Superior temporal gyrus (tissue), 1 donor: ENCODE results near the gene GPR35.

ENCODE experiments used
- DNase-seq: peaks from one replicate; pipeline ENCODE4 v3.0.0-alpha.2; 2016; ENCODE audit errors: extremely low spot score

GPR35 gene

DNA sequence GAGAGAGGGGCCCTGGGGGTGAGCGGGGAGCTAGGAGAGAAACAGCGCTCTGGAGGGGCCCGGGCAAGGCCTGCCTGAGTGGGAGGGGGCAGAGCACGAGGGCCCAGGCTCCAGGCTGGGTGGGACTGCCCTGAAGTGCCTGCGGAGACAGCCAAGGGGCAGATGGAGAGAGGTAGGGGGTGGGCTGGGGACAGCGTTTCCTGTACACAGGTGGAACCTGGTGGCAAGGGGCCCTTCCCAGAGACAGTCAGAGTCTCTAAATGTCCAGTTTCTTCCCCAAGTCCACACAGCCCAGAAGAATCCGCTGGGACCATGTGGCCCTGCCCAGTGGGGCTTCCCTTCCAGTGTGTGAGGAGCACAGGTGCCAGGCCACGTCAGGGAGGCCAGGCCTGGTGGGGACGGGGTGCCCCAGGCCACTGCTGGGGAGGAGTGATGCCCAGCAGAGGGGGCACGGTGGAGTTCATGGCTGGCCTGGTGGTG, 1.7 kb upstream of the GPR35 start:
- no peak for DNase-seq

DNA sequence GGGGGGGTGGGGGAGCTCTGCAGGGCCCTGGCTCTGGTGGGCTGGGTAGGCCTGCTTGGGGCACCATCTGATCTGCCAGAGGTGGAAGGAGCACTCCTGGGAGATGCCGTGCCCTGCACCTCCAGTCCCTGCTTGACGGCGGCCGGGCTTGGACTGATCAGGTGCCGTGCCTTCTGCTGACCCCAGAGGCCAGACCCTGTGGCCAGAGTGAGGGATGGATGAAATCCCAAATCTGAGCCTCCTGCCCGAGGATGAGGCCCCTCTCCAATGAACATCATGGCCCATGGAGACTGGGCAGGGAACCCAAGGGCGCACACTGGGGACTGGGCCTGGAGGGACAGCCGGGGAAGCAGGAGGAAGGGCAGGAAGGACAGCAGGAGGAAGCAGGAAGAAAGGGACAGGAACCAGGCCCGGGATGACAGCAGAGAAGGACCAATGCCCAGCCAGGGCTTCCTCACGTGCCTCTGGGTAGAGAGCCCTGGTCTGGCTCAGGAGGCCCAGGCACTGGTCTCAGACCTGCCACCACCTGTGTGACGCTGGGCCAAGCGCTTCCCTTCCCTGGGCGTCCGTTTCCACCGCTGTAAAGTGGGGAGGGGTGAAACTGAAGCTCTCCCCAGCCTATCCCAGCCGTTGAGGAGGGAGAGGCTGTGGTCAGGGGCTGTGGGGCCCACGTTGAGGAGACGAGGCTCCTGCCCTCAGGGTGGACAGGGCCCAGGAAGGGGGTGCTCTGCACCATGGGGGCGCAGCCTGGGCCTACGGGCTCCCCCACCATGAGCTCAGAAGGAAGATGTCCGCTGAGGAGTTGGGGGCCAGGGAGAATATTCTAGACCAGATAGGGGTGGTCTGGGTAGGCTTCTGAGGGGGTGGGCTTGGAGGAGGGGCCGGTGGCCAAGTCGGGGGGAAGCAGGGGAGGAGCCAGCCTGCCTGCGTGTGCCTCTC, 1.0 kb upstream of the GPR35 start:
- no peak for DNase-seq

DNA sequence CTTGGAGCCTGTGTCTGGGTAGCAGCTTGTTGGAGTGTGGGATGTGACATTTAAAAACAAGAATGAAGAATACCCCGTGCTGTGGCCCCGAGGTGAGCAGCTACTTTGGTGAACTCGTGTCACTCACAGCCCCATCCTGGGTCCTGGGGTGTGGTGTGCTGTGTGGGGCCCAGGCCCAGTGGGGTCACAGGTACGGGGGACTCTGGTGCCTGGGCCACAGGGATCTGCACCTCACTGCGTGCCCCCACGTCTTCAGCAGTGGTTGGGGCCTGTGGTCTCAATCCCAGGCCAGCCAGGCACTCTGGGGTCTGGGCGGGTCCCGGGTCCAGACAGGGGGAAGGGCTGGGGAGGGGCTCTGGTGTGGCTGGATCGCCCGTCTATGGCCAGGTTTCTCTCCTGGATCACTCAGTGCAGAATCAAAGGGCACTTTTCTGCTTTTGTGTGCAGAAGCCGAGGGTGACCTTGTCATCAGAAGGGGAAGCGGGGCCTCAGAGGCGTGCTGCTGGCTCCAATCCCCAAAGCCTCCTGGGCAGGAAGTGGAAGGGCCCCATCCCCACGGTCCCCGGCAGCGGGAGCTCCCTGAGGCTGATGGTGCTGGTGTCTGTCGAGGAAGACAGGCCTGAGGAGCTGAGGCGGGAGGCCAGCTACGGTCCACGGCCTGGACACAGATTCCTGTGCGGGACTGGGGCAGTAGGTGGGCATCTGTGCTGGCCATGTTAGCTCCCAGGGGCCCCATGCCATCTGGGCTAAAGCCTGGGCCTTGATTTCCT, 1.4 kb downstream of the GPR35 start:
- DNase-seq: no peak

DNA sequence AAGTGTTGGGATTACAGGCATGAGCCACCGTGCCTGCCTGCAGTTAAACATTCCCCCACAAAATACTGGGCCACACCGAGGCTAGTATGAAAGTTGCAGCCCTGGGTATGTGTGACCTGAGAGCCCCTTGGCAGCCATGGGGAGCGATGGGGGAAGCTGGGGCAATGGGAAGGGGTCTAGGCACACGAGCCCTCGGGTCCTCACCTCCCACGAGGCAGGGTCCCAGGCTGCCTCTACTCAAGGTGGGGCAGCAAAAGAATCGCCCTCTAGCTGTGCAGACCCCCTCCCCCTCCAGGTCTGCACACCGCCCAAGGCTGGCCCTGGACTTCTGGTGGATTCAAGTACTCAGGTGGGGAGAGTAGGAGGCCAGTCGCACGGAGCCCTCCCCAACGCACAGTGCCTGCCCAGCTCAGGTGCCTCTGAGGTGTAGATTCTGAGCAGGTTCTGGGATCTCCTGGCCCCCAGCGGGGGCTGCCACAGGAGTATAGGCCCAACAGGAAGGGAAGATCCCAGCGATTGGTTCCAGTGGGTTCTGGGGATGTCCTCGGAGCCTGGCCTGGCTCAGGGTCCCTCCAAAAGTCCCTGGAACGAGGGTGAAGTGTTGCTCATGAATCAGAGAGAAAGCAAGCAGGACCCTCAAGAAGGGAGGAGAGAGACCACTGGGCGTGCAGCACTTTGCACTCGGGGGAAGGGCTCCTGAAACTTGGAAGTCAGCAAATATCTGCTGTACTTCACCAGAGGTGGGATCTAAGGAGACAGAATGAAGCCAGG, 2.6 kb downstream of the GPR35 start:
- no peak for DNase-seq

DNA sequence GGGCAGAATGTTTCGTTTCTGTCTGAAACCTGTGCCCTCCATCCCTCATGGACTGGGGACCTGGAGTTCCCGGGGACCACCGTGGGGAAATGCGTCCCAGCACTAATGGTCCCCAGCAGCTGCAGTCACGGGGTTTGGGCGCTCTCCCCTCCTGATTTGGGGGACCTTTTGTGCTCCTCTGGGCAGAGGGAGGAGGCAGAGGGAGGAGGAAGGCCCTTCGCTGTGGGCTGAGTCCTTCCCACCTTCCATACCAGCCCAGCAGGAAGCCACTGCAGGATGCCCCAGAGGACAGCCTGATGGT, 3.2 kb downstream of the GPR35 start:
- no peak for DNase-seq

DNA sequence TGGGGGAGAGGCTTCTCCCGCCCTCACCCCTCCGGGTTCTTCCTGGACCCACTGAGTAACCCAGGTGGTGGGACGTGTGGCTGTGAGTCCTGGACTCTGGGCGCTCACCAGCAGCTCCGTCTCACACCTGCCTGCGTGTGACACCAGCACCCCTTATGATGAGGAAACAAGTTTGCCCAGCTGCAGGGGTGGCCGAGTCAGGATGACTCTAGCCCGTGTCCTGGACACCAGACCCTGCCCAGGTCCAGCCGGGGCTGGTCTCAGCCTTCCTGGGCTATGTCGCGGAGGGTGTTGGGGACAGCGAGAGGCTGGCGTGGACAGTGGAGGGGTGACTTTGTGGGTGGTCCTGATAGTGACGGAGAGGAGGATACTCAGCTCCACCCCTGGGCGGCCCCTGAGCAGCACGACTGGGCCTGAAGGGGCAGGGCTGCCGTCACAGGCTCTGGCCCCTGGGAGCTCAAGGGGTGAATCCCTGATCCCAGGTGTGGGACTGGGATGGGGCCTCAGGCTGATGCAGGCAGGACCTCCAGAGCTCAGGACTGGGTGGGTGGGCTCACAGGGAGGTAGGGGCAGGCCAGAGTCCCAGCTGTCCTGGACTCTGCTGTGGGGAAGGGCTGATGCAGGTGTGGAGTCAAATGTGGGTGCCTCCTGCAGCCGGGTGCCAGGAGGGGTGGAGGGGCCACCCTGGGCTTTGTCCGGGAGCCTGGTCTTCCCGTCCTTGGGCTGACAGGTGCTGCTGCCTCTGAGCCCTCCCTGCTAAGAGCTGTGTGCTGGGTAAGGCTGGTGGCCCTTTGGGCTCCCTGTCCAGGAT, 3.7 kb downstream of the GPR35 start:
- no peak for DNase-seq

DNA sequence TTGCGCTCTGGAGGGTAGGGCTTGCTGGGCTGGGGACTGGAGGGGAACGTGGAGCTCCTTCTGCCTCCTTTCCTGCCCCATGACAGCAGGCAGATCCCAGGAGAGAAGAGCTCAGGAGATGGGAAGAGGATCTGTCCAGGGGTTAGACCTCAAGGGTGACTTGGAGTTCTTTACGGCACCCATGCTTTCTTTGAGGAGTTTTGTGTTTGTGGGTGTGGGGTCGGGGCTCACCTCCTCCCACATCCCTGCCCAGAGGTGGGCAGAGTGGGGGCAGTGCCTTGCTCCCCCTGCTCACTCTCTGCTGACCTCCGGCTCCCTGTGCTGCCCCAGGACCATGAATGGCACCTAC, 4.3 kb downstream of the GPR35 start:
- no peak for DNase-seq

DNA sequence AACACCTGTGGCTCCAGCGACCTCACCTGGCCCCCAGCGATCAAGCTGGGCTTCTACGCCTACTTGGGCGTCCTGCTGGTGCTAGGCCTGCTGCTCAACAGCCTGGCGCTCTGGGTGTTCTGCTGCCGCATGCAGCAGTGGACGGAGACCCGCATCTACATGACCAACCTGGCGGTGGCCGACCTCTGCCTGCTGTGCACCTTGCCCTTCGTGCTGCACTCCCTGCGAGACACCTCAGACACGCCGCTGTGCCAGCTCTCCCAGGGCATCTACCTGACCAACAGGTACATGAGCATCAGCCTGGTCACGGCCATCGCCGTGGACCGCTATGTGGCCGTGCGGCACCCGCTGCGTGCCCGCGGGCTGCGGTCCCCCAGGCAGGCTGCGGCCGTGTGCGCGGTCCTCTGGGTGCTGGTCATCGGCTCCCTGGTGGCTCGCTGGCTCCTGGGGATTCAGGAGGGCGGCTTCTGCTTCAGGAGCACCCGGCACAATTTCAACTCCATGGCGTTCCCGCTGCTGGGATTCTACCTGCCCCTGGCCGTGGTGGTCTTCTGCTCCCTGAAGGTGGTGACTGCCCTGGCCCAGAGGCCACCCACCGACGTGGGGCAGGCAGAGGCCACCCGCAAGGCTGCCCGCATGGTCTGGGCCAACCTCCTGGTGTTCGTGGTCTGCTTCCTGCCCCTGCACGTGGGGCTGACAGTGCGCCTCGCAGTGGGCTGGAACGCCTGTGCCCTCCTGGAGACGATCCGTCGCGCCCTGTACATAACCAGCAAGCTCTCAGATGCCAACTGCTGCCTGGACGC, 4.9 kb downstream of the GPR35 start:
- DNase-seq: no peak

DNA sequence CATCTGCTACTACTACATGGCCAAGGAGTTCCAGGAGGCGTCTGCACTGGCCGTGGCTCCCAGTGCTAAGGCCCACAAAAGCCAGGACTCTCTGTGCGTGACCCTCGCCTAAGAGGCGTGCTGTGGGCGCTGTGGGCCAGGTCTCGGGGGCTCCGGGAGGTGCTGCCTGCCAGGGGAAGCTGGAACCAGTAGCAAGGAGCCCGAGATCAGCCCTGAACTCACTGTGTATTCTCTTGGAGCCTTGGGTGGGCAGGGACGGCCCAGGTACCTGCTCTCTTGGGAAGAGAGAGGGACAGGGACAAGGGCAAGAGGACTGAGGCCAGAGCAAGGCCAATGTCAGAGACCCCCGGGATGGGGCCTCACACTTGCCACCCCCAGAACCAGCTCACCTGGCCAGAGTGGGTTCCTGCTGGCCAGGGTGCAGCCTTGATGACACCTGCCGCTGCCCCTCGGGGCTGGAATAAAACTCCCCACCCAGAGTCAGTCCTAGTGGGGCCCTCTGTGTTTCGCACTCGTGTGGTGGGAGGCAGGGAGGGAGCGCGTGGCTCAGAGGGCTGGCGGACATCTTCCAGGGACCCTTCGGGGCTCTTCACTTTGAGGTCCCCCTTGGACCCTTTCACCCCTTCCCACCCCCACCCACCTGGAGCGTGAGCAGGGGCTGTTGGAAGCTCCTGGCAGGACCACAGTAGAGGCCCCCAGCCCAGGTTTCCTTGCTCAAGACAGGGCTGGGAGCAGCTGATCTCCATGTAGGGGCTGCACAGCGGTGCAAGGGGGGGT, 5.7 kb downstream of the GPR35 start:
- DNase-seq: no peak

DNA sequence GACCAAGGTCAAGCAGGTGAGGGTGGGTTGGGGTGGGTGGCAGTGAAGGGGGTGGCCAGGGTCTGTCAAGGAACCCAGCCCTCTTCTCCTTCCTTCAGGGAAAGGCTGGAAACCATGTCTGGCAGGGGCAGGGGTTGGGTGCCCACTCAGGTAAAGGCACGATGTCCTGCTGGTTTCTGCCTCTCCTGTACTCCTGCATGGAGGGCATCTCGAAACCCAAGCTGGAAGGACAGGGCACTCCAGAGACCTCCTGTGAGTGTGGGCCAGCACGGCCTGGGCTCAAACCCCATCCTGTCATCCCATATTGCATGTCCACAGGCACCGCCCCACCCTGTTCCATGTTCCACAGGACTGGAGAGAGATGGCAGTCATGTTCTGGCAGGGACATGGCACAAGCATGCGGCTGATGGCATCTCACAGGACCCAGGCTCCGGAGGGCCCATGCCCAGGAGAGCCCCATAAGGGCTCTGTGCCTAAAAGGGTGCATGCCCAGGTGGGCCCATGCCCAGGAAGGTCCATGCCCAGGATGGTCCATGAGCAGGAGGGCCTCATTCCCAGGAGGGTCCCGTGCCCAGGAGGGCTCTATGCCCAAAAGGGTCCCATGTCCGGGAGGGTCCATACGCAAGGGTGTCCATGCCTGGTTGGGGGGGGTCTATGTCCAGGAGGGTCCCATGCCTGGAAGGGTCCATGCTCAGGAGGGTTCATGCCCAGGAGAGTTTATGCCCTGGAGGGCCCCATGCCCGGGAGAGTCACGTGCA, 6.4 kb downstream of the GPR35 start:
- no peak for DNase-seq

DNA sequence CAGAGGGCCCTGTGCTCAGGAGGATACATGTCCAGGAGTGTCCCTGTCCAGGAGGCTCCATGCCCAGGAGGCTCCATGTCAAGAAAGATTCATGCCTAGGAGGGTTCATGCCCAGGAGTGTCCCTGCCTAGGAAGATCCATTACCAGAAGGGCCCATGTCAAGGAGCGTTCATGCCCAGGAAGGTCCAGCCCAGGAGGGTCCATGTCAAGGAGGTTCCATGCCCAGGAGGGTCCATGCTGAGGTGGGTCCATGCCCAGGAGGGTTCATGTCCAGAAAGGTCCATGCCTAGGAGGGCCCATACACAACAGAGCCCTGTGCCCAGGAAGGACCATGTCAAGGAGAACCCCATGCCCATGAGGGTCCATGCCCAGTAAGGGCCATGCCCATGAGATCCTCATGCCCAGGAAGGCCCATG, 7.0 kb downstream of the GPR35 start:
- DNase-seq: no peak

DNA sequence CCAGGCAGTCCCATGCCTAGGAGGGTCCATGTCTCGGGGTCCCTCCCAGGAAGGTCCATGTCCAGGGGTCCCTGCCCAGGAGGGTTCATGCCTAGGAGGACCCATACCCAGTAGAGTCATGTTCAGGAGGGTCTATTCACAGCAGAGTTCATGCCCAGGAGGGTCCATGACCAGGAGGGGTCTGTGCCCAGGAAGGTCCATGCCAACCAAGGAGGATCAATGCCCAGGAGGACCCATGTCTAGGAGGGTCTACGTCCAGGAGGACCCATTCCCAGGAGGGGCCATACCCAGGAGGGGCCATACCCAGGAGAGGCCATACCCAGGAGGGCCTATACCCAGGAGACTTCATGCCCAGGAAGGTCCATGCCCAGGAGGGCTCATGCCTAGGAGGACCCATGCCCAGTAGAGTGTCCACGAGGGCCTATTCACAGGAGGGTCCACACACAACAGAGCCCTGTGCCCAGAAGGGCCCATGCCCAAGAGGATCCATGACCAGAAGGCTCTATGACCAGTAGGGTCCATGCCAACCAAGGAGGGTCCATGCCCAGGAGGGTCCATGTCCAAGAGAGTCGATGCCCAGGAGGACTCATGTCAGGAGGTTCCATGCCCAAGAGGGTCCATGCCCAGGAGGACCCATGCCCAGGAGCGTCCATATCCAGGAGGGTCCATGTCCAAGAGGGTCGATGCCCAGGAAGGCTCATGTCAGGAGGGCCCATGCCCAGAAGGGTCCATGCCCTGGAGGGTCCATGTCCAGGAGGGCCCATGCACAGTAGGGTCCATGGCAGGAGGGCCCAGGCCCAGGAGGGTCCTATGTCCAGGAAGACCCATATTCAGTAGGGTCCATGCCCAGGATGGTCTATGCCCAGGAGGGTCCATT, 10.1 kb downstream of the GPR35 start:
- no peak for DNase-seq

DNA sequence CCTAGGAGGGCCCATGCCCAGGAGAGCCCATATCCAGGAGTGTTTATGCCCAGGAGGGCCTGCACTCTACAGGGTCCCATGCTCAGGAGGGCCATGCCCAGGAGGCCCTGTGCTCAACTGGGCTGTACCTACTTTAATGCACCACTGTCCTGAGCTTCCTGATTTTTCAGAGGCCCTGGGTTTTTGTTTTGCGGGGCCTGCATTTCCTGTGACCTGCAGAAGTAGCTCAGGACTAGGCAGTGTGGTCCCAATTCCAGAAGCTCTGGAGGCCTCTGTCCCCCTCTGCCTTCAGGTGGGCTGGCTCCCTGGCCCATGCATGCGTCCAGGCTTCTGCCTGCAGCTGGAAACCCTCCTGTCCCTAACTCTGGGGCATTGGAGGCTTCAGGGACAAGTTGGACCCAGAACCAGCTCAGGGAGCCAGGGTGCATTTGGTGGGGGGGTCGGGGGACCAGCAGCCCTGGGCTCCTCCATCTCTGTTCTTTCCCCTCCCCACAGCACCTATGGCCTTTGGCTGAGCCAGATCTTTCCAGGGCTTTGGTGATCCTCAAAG, 10.8 kb downstream of the GPR35 start:
- no peak for DNase-seq

DNA sequence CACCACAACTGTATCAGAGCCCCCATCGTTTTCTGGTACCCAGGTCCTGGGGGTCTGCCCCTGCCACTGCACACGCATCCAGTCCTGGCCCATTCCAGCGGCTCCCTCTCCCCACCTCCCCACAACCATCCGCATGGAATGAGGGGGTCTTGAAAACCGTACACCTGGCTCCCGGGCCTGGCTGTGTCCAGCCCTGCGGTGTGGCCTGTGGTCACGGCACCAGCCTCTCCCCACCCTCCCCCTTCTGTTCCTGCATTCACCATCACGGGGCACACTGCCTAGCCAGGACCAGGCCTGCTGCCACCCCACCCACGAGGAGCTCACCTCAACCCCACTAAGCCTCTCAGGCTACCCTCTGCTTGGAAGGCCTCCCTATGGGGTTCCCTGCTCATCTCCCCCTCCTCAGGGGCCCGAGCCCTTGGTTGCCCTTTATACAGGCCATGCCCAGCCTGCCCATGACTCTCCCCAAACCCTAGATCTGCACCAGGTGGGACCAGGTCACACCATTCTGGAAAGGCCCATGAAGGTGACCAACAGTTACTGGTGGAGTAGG, 11.4 kb downstream of the GPR35 start:
- no peak for DNase-seq

DNA sequence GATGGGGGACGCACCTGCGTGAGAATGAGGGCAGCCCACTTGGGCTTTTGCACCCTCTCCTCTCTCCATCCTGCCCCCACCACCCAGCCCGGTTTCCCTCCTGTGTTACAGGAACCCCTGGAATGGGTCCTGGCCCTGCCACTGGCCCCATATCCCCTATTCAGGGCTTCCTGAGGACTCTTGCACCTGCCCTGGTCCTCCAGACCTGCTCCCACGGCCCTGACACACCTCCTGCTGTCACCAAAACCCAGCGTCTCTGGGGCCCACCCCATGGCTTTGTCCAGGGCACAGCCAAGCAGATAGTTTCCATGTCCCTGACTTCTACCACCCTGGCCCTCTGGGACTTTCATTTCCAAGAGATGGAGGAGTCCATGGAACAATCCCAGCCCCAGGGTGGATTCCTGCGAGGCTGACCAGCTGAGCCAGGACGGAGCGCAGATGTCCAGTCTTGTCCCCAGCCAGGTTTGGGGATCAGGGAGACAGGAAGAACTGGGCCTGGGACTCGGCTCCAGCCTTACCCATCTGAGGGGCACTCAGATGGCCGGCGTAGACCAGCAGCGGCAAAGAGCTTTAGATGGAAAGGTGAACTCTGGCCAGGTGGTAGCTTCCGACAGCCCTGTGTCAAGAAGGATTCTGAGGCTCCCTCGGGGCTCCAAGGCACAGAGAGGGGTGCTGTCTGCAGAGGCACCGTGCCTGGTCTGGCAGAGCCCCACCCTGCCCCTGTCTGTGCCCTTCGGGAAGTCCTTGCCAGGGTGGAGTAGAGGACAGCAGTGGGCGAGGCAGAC, 12.0 kb downstream of the GPR35 start:
- DNase-seq: no peak

DNA sequence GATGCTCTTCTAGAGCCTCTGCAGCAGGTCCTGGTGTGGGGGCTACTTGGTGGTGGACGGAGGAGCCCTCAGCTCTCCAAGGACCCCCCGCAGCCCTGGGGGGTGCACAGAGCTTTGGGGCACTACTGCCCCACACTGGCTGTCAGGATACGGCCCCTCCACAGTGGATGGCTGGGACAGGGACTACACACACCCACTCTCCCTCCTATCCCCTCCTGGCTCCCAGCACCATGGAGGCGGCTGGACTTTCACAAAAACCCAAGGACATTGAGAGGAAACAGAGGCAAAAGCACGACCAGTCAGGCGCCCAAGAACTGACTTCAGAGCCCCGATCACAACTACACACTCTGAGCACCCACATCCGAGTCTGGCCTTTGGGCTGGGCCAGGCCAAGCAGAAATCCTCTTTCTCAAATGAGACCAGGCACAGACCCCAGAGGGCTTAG, 12.6 kb downstream of the GPR35 start:
- no peak for DNase-seq
